Measurements from ENCODE around the gene PFDN4. TPM values are rescaled to one million over a fixed set of nuclear protein-coding genes. Genes with fewer than 3 reads are reported as not detected.

PFDN4 gene
- 92.4 and 117 TPM in 2 replicates for total RNA-seq

- DNase-seq (ENCODE audit: low read depth, low spot score) = peak; percentile 48
Measured at GRCh38 chr20:54207743-54208547, at the start of gene PFDN4. PFDN4 (plus strand) TSS chr20:54208087; CDS start chr20:54208101, 14 bp downstream.

GRCh38 chr20:54158226-54158625 lies 49.7 kb upstream of the PFDN4 start:
- no peak for DNase-seq (ENCODE audit: low read depth, low spot score)

GRCh38 chr20:54158856-54159418 lies 49.0 kb upstream of the PFDN4 start:
- no peak for DNase-seq (ENCODE audit: low read depth, low spot score)

- DNase-seq (ENCODE audit: low read depth, low spot score) = no peak
Measured at GRCh38 chr20:54160065-54161007, 47.6 kb upstream of the PFDN4 start.

- DNase-seq (ENCODE audit: low read depth, low spot score) = no peak
Measured at GRCh38 chr20:54161008-54161820, 46.7 kb upstream of the PFDN4 start.

- no peak for DNase-seq (ENCODE audit: low read depth, low spot score)
Measured at GRCh38 chr20:54161821-54162149, 46.1 kb upstream of the PFDN4 start.

- DNase-seq (ENCODE audit: low read depth, low spot score) = no peak
Measured at GRCh38 chr20:54162378-54163009, 45.4 kb upstream of the PFDN4 start.

GRCh38 chr20:54163402-54163801 lies 44.5 kb upstream of the PFDN4 start:
- no peak for DNase-seq (ENCODE audit: low read depth, low spot score)

- DNase-seq (ENCODE audit: low read depth, low spot score) = no peak
Measured at GRCh38 chr20:54165014-54165413, 42.9 kb upstream of the PFDN4 start.

GRCh38 chr20:54165803-54166202 lies 42.1 kb upstream of the PFDN4 start:
- DNase-seq (ENCODE audit: low read depth, low spot score) = no peak

GRCh38 chr20:54166987-54167662 lies 40.8 kb upstream of the PFDN4 start:
- no peak for DNase-seq (ENCODE audit: low read depth, low spot score)

- DNase-seq (ENCODE audit: low read depth, low spot score) = no peak
Measured at GRCh38 chr20:54167909-54168872, 39.7 kb upstream of the PFDN4 start.

GRCh38 chr20:54168961-54169862 lies 38.7 kb upstream of the PFDN4 start:
- DNase-seq (ENCODE audit: low read depth, low spot score) = no peak

- no peak for DNase-seq (ENCODE audit: low read depth, low spot score)
Measured at GRCh38 chr20:54170026-54170471, 37.8 kb upstream of the PFDN4 start.

GRCh38 chr20:54170963-54171362 lies 36.9 kb upstream of the PFDN4 start:
- no peak for DNase-seq (ENCODE audit: low read depth, low spot score)

- no peak for DNase-seq (ENCODE audit: low read depth, low spot score)
Measured at GRCh38 chr20:54172532-54172855, 35.4 kb upstream of the PFDN4 start.

- DNase-seq (ENCODE audit: low read depth, low spot score) = no peak
Measured at GRCh38 chr20:54172856-54173652, 34.8 kb upstream of the PFDN4 start.
